ENCODE measurements around the gene BACE1-AS.
"Not testable (repeated sequence)": the region's sequence is repeated elsewhere in the genome, so short reads cannot be mapped to it uniquely, and the experiment has no call there.

Gene BACE1-AS

GRCh38 chr11:117264624-117265323 lies 26.4 kb upstream of the BACE1-AS start:
- H3K79me1 ChIP-seq (ENCODE audit: low read depth, low read length); H2BK15ac ChIP-seq (ENCODE audit: low read length); H3K18ac ChIP-seq (ENCODE audit: low read length); H4K91ac ChIP-seq (ENCODE audit: low read depth, low read length, poor library complexity); H3K4me2 ChIP-seq (ENCODE audit: insufficient read depth, low read length, poor library complexity, severe bottlenecking); H3K9ac ChIP-seq (ENCODE audit: low read depth, low read length, poor library complexity); H3K14ac ChIP-seq (ENCODE audit: low read length); H3K27ac ChIP-seq (replicated peaks; ENCODE audit: low read length); H3K4ac ChIP-seq (ENCODE audit: low read length); H2BK5ac ChIP-seq (ENCODE audit: low read length); H3K4me1 ChIP-seq (ENCODE audit: control insufficient read depth in 2 of 2, insufficient read depth in 1 of 2, low read depth in 1 of 2, low read length in 2 of 2); H2AK5ac ChIP-seq (ENCODE audit: low read depth, low read length); H2BK12ac ChIP-seq (ENCODE audit: low read length); H2AFZ ChIP-seq (ENCODE audit: low read length); DNase-seq (ENCODE audit: low spot score); H3K9me3 ChIP-seq (replicated peaks in 1 of 2; ENCODE audit: control insufficient read depth in 2 of 2, insufficient read depth in 1 of 2, low read depth in 1 of 2, low read length in 2 of 2); H3K27me3 ChIP-seq (ENCODE audit: control insufficient read depth in 3 of 3, insufficient read depth in 3 of 3, low read depth in 1 of 3, low read length in 3 of 3); H3K4me3 ChIP-seq (ENCODE audit: low read length in 2 of 2); H2BK120ac ChIP-seq (ENCODE audit: low read depth, low read length); H4K8ac ChIP-seq (ENCODE audit: low read depth, low read length); H3K23ac ChIP-seq (ENCODE audit: low read depth, low read length, poor library complexity): not testable (repeated sequence)
- no CpG with 5 or more reads among the region's 7 CpGs for WGBS, 2 donors (ENCODE audit: extremely low coverage in 2 of 2, insufficient read length in 2 of 2, insufficient replicate concordance in 1 of 2)
- H3K36me3 ChIP-seq (replicated peaks in 1 of 2; ENCODE audit: control insufficient read depth in 2 of 2, insufficient read depth in 2 of 2, low read length in 2 of 2), result peaks cover 2 to 68% of the 10 kb centered on the region in 2 donors

- H3K23ac ChIP-seq (ENCODE audit: low read depth, low read length, poor library complexity), result no peak overlapping the region
- no peak overlapping the region for H3K4ac ChIP-seq (ENCODE audit: low read length)
- no peaks in the 10 kb centered on the region for H3K79me1 ChIP-seq (ENCODE audit: low read depth, low read length)
- H3K4me3 ChIP-seq (ENCODE audit: low read length in 2 of 2), result no peak overlapping the region
- H3K9ac ChIP-seq (ENCODE audit: low read depth, low read length, poor library complexity), result no peak overlapping the region
- peaks cover under 1 to 62% of the 10 kb centered on the region in 2 donors for H3K36me3 ChIP-seq (replicated peaks in 1 of 2; ENCODE audit: control insufficient read depth in 2 of 2, insufficient read depth in 2 of 2, low read length in 2 of 2)
- no peak overlapping the region for H2AK5ac ChIP-seq (ENCODE audit: low read depth, low read length)
- no peak overlapping the region for H2BK120ac ChIP-seq (ENCODE audit: low read depth, low read length)
- no peak overlapping the region for H3K18ac ChIP-seq (ENCODE audit: low read length)
- H3K4me1 ChIP-seq (ENCODE audit: control insufficient read depth in 2 of 2, insufficient read depth in 1 of 2, low read depth in 1 of 2, low read length in 2 of 2), result no peaks in the 10 kb centered on the region
- H3K14ac ChIP-seq (ENCODE audit: low read length), result no peak overlapping the region
- H3K9me3 ChIP-seq (replicated peaks in 1 of 2; ENCODE audit: control insufficient read depth in 2 of 2, insufficient read depth in 1 of 2, low read depth in 1 of 2, low read length in 2 of 2), result no peaks in the 10 kb centered on the region
- H4K8ac ChIP-seq (ENCODE audit: low read depth, low read length), result no peak overlapping the region
- H4K91ac ChIP-seq (ENCODE audit: low read depth, low read length, poor library complexity), result no peak overlapping the region
- H2BK5ac ChIP-seq (ENCODE audit: low read length), result no peak overlapping the region
- H2BK12ac ChIP-seq (ENCODE audit: low read length), result no peak overlapping the region
- no peak overlapping the region for H3K4me2 ChIP-seq (ENCODE audit: insufficient read depth, low read length, poor library complexity, severe bottlenecking)
- no peaks in the 10 kb centered on the region for H3K27me3 ChIP-seq (ENCODE audit: control insufficient read depth in 3 of 3, insufficient read depth in 3 of 3, low read depth in 1 of 3, low read length in 3 of 3)
- no peak for DNase-seq (ENCODE audit: low spot score)
- no CpG with 5 or more reads among the region's 2 CpGs for WGBS, 2 donors (ENCODE audit: extremely low coverage in 2 of 2, insufficient read length in 2 of 2, insufficient replicate concordance in 1 of 2)
- H3K27ac ChIP-seq (replicated peaks; ENCODE audit: low read length), result no peak overlapping the region
- H2AFZ ChIP-seq (ENCODE audit: low read length), result no peak overlapping the region
- no peak overlapping the region for H2BK15ac ChIP-seq (ENCODE audit: low read length)
Observed at GRCh38 chr11:117265745-117266144, 25.4 kb upstream of the BACE1-AS start.

- Histone ChIP-seq H2BK12ac (ENCODE audit: low read length) (no peak overlapping the region), H2AK5ac (ENCODE audit: low read depth, low read length) (no peak overlapping the region), H3K23ac (ENCODE audit: low read depth, low read length, poor library complexity) (no peak overlapping the region), H3K18ac (ENCODE audit: low read length) (no peak overlapping the region), H3K4ac (ENCODE audit: low read length) (no peak overlapping the region), H3K4me1 (ENCODE audit: control insufficient read depth in 2 of 2, insufficient read depth in 1 of 2, low read depth in 1 of 2, low read length in 2 of 2) (no peaks in the 10 kb centered on the region), H2BK15ac (ENCODE audit: low read length) (no peak overlapping the region), H3K27ac (replicated peaks; ENCODE audit: low read length) (no peak overlapping the region), H4K8ac (ENCODE audit: low read depth, low read length) (no peak overlapping the region), H4K91ac (ENCODE audit: low read depth, low read length, poor library complexity) (no peak overlapping the region), H3K14ac (ENCODE audit: low read length) (no peak overlapping the region), H3K4me2 (ENCODE audit: insufficient read depth, low read length, poor library complexity, severe bottlenecking) (no peak overlapping the region), H2AFZ (ENCODE audit: low read length) (no peak overlapping the region), H2BK5ac (ENCODE audit: low read length) (no peak overlapping the region), H3K27me3 (ENCODE audit: control insufficient read depth in 3 of 3, insufficient read depth in 3 of 3, low read depth in 1 of 3, low read length in 3 of 3) (no peaks in the 10 kb centered on the region), H3K9ac (ENCODE audit: low read depth, low read length, poor library complexity) (no peak overlapping the region), H2BK120ac (ENCODE audit: low read depth, low read length) (no peak overlapping the region), H3K79me1 (ENCODE audit: low read depth, low read length) (no peaks in the 10 kb centered on the region), H3K36me3 (replicated peaks in 1 of 2; ENCODE audit: control insufficient read depth in 2 of 2, insufficient read depth in 2 of 2, low read length in 2 of 2) (peaks cover 2 to 59% of the 10 kb centered on the region in 2 donors), H3K4me3 (ENCODE audit: low read length in 2 of 2) (no peak overlapping the region), H3K9me3 (replicated peaks in 1 of 2; ENCODE audit: control insufficient read depth in 2 of 2, insufficient read depth in 1 of 2, low read depth in 1 of 2, low read length in 2 of 2) (peaks cover 0 to 6% of the 10 kb centered on the region in 2 donors)
- DNase-seq (ENCODE audit: low spot score), result no peak
- no CpG with 5 or more reads among the region's 2 CpGs for WGBS, 2 donors (ENCODE audit: extremely low coverage in 2 of 2, insufficient read length in 2 of 2, insufficient replicate concordance in 1 of 2)
Observed at GRCh38 chr11:117269856-117270255, 21.3 kb upstream of the BACE1-AS start.

- Histone ChIP-seq H2BK12ac (ENCODE audit: low read length) (no peak overlapping the region), H2AK5ac (ENCODE audit: low read depth, low read length) (no peak overlapping the region), H3K4me1 (ENCODE audit: control insufficient read depth in 2 of 2, insufficient read depth in 1 of 2, low read depth in 1 of 2, low read length in 2 of 2) (no peaks in the 10 kb centered on the region), H2BK5ac (ENCODE audit: low read length) (no peak overlapping the region), H3K27ac (replicated peaks; ENCODE audit: low read length) (no peak overlapping the region), H3K79me1 (ENCODE audit: low read depth, low read length) (no peaks in the 10 kb centered on the region), H3K9ac (ENCODE audit: low read depth, low read length, poor library complexity) (no peak overlapping the region), H2BK120ac (ENCODE audit: low read depth, low read length) (no peak overlapping the region), H2BK15ac (ENCODE audit: low read length) (no peak overlapping the region), H3K4ac (ENCODE audit: low read length) (no peak overlapping the region), H4K91ac (ENCODE audit: low read depth, low read length, poor library complexity) (no peak overlapping the region), H3K36me3 (replicated peaks in 1 of 2; ENCODE audit: control insufficient read depth in 2 of 2, insufficient read depth in 2 of 2, low read length in 2 of 2) (peaks cover 2 to 61% of the 10 kb centered on the region in 2 donors), H3K18ac (ENCODE audit: low read length) (no peak overlapping the region), H3K4me3 (ENCODE audit: low read length in 2 of 2) (no peak overlapping the region), H3K4me2 (ENCODE audit: insufficient read depth, low read length, poor library complexity, severe bottlenecking) (no peak overlapping the region), H2AFZ (ENCODE audit: low read length) (no peak overlapping the region), H3K14ac (ENCODE audit: low read length) (no peak overlapping the region), H4K8ac (ENCODE audit: low read depth, low read length) (no peak overlapping the region), H3K9me3 (replicated peaks in 1 of 2; ENCODE audit: control insufficient read depth in 2 of 2, insufficient read depth in 1 of 2, low read depth in 1 of 2, low read length in 2 of 2) (peaks cover 0 to 6% of the 10 kb centered on the region in 2 donors), H3K23ac (ENCODE audit: low read depth, low read length, poor library complexity) (no peak overlapping the region), H3K27me3 (ENCODE audit: control insufficient read depth in 3 of 3, insufficient read depth in 3 of 3, low read depth in 1 of 3, low read length in 3 of 3) (no peaks in the 10 kb centered on the region)
- DNase-seq (ENCODE audit: low spot score), result no peak
- no CpG with 5 or more reads among the region's 4 CpGs for WGBS, 2 donors (ENCODE audit: extremely low coverage in 2 of 2, insufficient read length in 2 of 2, insufficient replicate concordance in 1 of 2)
Observed at GRCh38 chr11:117271208-117271607, 19.9 kb upstream of the BACE1-AS start.

Measured in neuronal stem cell (in vitro differentiated cells).